Hepatocyte (in vitro differentiated cells): ENCODE measurements around the gene CUX1. TPM values are rescaled to one million over a fixed set of nuclear protein-coding genes. Genes with fewer than 3 reads are reported as not detected.

Experiments used
- DNase-seq: peaks from one replicate; pipeline ENCODE4 v3.0.0-alpha.2; 2016; ENCODE audit warnings: low spot score
- H2AFZ ChIP-seq: fragments of 200-600 bp; sonication (generic); 2 replicates; pipeline ENCODE4 v1.6.0; 2016; ENCODE audit warnings: antibody characterized with exemption, mild to moderate bottlenecking
- H3K27ac ChIP-seq: fragments of 200-600 bp; sonication (generic); 2 replicates; pipeline ENCODE4 v1.5.1; 2016; ENCODE audit warnings: mild to moderate bottlenecking
- H3K27me3 ChIP-seq: fragments of 200-600 bp; sonication (generic); 2 replicates; pipeline ENCODE4 v1.6.1; 2016
- H3K36me3 ChIP-seq: fragments of 200-600 bp; sonication (generic); replicated peaks from 2 replicates; pipeline ENCODE4 v1.5.1; 2016; ENCODE audit warnings: low read depth; ENCODE audit not compliant: insufficient read depth
- H3K4me1 ChIP-seq: fragments of 200-600 bp; sonication (generic); 2 replicates; pipeline ENCODE4 v1.5.1; 2016; ENCODE audit warnings: mild to moderate bottlenecking, moderate library complexity; ENCODE audit not compliant: insufficient read depth
- H3K4me2 ChIP-seq: fragments of 200-600 bp; sonication (generic); 2 replicates; pipeline ENCODE4 v1.6.0; 2016
- H3K4me3 ChIP-seq: fragments of 200-600 bp; sonication (generic); 2 replicates; pipeline ENCODE4 v1.5.1; 2016; ENCODE audit warnings: mild to moderate bottlenecking
- H3K79me2 ChIP-seq: fragments of 200-600 bp; sonication (generic); 2 replicates; pipeline ENCODE4 v1.6.0; 2017; ENCODE audit warnings: mild to moderate bottlenecking
- H3K9me2 ChIP-seq: fragments of 200-600 bp; sonication (generic); replicated peaks from 2 replicates; pipeline ENCODE4 v1.6.0; 2017; ENCODE audit warnings: mild to moderate bottlenecking; ENCODE audit not compliant: insufficient read depth
- H3K9me3 ChIP-seq: fragments of 200-600 bp; sonication (generic); 2 replicates; pipeline ENCODE4 v1.5.1; 2016; ENCODE audit warnings: low read depth, mild to moderate bottlenecking
- H4K20me1 ChIP-seq: fragments of 200-600 bp; sonication (generic); 2 replicates; pipeline ENCODE4 v1.6.0; 2016; ENCODE audit warnings: mild to moderate bottlenecking; ENCODE audit not compliant: insufficient read depth, poor library complexity, severe bottlenecking
- CTCF ChIP-seq: fragments of 200-600 bp; sonication (generic); IDR thresholded peaks from 2 replicates; pipeline ENCODE4 v1.5.1; 2016; ENCODE audit warnings: antibody characterized with exemption, mild to moderate bottlenecking; ENCODE audit not compliant: poor library complexity
- EZH2 ChIP-seq: fragments of 200-600 bp; sonication (generic); IDR thresholded peaks from 2 replicates; pipeline ENCODE4 v1.6.1; 2016; ENCODE audit warnings: antibody characterized with exemption, mild to moderate bottlenecking, borderline replicate concordance
- EZH2phosphoT487 ChIP-seq: fragments of 200-600 bp; sonication (generic); IDR thresholded peaks from one replicate; pipeline ENCODE4 v1.6.1; 2018; ENCODE audit warnings: antibody characterized with exemption, mild to moderate bottlenecking, low read depth, moderate library complexity; ENCODE audit not compliant: unreplicated experiment, severe bottlenecking
- WGBS: methylation state at CpG from one replicate; pipeline ENCODE4 v1.1.6; 2016; ENCODE audit warnings: low lambda C conversion rate; ENCODE audit errors: missing lambda C conversion rate; 5-methylcytosine and 5-hydroxymethylcytosine counted together
- polyA plus RNA-seq: library from polyadenylated mRNA; unstranded; fragments of >200 nt; fragmentation: Nextera tagmentation; extraction: Ambion mirVana; gene quantifications from 2 replicates; pipeline ENCODE4 v1.2.1, GENCODE V29; 2016
- total RNA-seq: library from RNA; depleted of rRNA; stranded (reverse); fragments of >200 nt; gene quantifications from 2 replicates; pipeline ENCODE4 v1.2.3, GENCODE V29; 2014

Gene CUX1
- total and polyA plus RNA-seq, 2 experiments from 2014 or later: 60.1 to 76.8 TPM

GRCh38 chr7:101879565-101879964 is 62.1 kb downstream of the CUX1 start:
- peaks cover 87% of the 10 kb centered on the region for H3K79me2 ChIP-seq
- 95% methylated on average over 10 of the region's 10 CpGs for WGBS
- H3K36me3 ChIP-seq: no peaks in the 10 kb centered on the region
- H4K20me1 ChIP-seq: peaks cover 16% of the 10 kb centered on the region
- no peak for DNase-seq
- no peaks in the 10 kb centered on the region for H3K27me3 ChIP-seq
- peaks cover 46% of the 10 kb centered on the region for H3K4me1 ChIP-seq
- H3K27ac ChIP-seq: peak overlapping the region; percentile 91
- no peak overlapping the region for H3K4me2 ChIP-seq
- H3K9me2 ChIP-seq: no peaks in the 10 kb centered on the region
- no peaks in the 10 kb centered on the region for H3K9me3 ChIP-seq
- TF ChIP-seq EZH2phosphoT487 (no peak), CTCF (no peak), EZH2 (no peak)
- H3K4me3 ChIP-seq: no peak overlapping the region
- H2AFZ ChIP-seq: no peak overlapping the region

GRCh38 chr7:101880282-101881054 is 63.0 kb downstream of the CUX1 start:
- Histone ChIP-seq H3K9me3 (no peaks in the 10 kb centered on the region), H3K4me2 (peak overlapping the region; percentile 7), H3K27me3 (no peaks in the 10 kb centered on the region), H3K4me1 (peaks cover 46% of the 10 kb centered on the region), H3K4me3 (no peak overlapping the region), H3K9me2 (no peaks in the 10 kb centered on the region), H3K27ac (peak overlapping the region; percentile 91), H2AFZ (no peak overlapping the region), H4K20me1 (peaks cover 16% of the 10 kb centered on the region), H3K36me3 (no peaks in the 10 kb centered on the region), H3K79me2 (peaks cover 87% of the 10 kb centered on the region)
- WGBS: 53% methylated on average over 14 of the region's 14 CpGs
- TF ChIP-seq EZH2phosphoT487 (no peak), EZH2 (no peak), CTCF (no peak)
- no peak for DNase-seq

- 92% methylated on average over 7 of the region's 7 CpGs for WGBS
- H3K4me1 ChIP-seq: peaks cover 46% of the 10 kb centered on the region
- peak overlapping the region; percentile 50 for H3K4me2 ChIP-seq
Measured at GRCh38 chr7:101882005-101882421, 64.6 kb downstream of the CUX1 start.

More at GRCh38 chr7:101882005-101882421, 64.6 kb downstream of the CUX1 start:
- no peaks in the 10 kb centered on the region for H3K9me3 ChIP-seq
- H2AFZ ChIP-seq: no peak overlapping the region
- peaks cover 24% of the 10 kb centered on the region for H4K20me1 ChIP-seq
- H3K36me3 ChIP-seq: no peaks in the 10 kb centered on the region
- H3K27ac ChIP-seq: peak overlapping the region; percentile 91
- H3K79me2 ChIP-seq: peaks cover 87% of the 10 kb centered on the region
- no peaks in the 10 kb centered on the region for H3K27me3 ChIP-seq
- DNase-seq: peak; percentile 58
- no peak overlapping the region for H3K4me3 ChIP-seq
- no peaks in the 10 kb centered on the region for H3K9me2 ChIP-seq
- TF ChIP-seq EZH2phosphoT487 (no peak), CTCF (no peak), EZH2 (no peak)
